ENCODE data around the gene CCDC102B.
"Not testable (repeated sequence)": the region's sequence is repeated elsewhere in the genome, so short reads cannot be mapped to it uniquely, and the experiment has no call there.

Gene CCDC102B

DNA sequence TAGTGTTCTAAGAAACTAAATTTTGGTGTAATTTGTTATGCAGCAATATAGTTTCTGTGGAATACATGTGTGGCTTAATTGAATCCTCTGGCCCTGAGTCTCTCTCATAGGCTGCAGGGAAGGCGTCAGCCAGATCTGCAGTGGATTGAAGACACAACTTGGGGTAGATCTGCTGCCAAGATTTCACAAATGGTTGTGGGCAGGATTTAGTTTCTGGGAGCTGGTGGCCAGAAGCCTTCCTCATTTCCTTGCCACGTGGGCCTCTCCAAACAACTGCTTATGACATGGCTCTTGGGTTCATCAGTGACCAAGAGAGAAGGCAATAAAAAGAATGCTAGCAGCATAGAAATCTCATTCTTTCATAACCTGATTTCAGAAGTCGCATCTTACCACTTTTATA is 28.2 kb downstream of the CCDC102B start:
- in situ Hi-C loops (cut with MboI; ENCODE audit: low sequenced_read_pairs), result no loop called here

- in situ Hi-C loops (cut with MboI; ENCODE audit: low sequenced_read_pairs), result no loop called here
These were observed 32.6 kb downstream of the CCDC102B start for GRCh38 chr18:68830256-68831045.

DNA sequence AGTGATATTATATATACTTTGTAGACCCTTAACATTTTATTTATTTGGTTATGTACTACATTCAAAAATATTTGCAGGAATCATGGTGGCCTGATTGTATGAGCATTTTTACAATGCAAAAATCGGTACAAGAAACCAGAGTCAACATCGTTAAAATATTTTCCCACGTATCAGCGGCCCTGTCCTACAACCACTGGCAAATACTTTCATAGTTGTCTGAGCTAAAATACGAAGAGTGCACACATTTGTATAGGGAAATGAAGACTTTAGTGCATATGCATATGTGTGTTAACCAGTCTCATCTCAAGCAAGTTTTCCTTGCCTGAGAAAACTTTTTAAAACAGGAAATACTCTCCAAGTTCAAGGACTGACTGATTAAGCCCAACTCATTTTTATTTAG is 35.9 kb downstream of the CCDC102B start:
- in situ Hi-C loops (cut with MboI; ENCODE audit: low sequenced_read_pairs), result no loop called here

- in situ Hi-C loops (cut with MboI; ENCODE audit: low sequenced_read_pairs), result no loop called here
These were observed 40.0 kb downstream of the CCDC102B start for GRCh38 chr18:68837665-68838451.

DNA sequence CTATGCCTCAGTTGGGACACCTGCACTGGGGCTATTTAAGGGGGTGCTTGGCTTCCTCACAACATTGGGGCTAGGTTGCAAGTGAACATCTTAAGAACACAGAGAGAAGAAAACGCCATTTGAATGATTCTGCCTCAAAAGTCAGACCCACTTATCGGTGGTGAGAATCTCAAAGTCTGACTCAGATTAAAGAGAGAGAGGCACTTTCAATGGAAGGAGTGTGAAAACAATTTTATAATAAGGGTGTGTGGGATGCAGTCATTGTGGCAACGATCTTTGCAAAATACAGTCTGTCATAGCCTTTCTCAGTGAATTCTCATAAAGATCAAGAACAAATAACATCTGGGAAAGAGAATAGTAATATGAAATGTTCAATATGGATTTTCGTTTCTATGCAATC is 41.8 kb downstream of the CCDC102B start:
- in situ Hi-C loops (cut with MboI; ENCODE audit: low sequenced_read_pairs), result no loop called here

- in situ Hi-C loops (cut with MboI; ENCODE audit: low sequenced_read_pairs), result no loop called here
These were observed 42.8 kb downstream of the CCDC102B start for GRCh38 chr18:68840554-68841263.

DNA sequence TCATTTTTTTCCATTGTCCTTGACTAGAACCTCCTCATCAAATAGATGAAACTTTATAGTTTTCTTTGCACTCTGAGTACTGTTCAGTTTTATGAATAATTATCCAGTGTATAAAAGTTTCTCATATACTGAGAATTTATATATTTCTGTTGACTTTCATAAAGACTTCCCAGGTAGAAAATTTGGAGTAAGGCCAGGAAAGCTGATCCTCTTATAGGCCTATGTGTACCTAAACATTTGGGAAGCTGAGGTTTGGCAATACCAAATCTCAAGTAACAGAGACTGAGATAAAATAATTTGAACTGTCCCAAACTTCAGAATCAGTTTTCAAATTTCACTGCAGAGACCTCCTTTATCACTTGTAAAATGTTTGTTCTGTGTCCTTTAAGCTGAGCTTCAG is 43.4 kb downstream of the CCDC102B start:
- in situ Hi-C loops (cut with MboI; ENCODE audit: low sequenced_read_pairs), result no loop called here

DNA sequence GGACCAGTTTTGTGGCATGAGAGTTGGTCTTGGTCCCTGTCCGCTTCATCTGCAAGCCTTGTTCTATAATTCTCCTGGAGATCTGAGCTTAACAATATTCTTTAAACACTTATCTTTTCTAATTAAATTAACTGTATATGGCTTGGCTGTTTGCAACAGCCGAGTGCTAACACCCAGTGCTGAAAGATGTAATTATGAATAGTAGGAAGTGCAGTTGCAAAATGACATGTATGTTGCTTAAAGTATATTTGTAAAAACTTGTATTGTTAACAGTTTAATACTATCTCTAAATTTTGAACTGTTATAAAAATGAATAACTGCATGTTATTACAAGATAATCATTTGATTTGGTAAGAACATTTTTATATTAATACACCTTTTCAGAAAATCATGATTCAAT is 45.1 kb downstream of the CCDC102B start:
- in situ Hi-C loops (cut with MboI; ENCODE audit: low sequenced_read_pairs), result no loop called here

DNA sequence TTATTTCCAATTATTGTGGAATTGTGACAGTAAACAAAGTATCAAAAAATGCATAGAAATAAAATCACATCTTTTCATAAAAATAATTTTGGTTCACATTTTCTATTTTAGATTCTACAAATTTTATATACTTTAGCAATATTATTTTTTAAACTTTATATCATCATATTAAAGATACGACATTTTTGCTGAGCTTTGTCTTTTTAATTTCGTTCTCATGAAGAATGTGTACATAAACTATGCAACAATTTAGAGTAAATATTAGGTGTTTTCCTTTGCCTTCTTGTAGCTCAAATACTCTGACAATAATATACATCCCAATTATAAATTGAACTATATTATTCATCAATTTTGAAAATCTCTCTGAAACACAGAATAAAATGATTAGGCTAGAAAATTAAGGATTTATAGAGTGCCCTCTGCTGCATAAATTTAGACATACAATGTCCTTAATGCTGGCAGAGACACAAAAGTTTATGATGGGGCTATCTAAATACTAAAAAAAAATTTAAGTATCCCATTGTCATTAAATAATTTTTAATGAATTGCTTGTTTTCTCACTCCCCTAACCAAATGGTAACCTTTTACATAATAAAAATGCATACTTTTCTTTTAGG is 45.7 kb downstream of the CCDC102B start:
- in situ Hi-C loops (cut with MboI; ENCODE audit: low sequenced_read_pairs), result no loop called here

- in situ Hi-C loops (cut with MboI; ENCODE audit: low sequenced_read_pairs), result no loop called here
These were observed 49.4 kb downstream of the CCDC102B start for GRCh38 chr18:68847219-68847837.

DNA sequence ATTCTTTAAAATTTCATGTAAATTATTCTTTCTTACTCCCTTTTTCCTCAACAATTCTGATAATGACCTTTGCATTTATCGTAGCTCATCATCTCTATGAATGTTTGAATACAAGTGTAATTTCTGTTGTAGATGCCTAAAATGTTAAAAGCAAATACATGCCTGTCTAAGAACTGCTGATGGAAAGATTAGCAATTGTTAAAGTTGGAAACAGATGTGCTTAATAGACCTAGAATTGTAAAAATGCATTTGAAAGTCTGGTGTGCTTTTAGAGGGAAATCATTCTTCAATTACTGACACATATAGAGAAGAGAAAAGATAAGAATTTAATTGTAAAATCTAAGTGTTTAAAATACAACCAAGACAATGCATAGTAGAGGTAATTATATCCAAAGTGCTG is 50.4 kb downstream of the CCDC102B start:
- in situ Hi-C loops (cut with MboI; ENCODE audit: low sequenced_read_pairs), result no loop called here

- in situ Hi-C loops (cut with MboI; ENCODE audit: low sequenced_read_pairs), result no loop called here
These were observed 57.0 kb downstream of the CCDC102B start for GRCh38 chr18:68854786-68855391.

DNA sequence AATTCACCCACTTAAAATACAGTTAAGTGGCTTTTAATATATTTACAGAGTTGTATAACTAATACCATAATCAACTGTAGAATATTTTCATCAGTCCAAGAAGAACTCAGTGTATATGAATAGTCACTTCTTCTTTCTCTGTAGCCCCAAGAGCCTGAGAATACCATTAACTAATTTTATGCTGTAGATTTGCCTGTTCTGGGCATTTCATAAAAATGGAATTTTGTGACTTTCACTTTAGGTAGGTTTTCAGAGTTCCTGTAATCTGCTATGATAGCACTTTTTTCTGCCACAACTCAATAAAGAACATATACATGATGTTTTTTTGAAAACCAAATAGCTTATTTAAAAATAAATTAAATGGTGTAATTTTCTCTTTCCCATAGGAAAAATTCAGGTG is 57.6 kb downstream of the CCDC102B start:
- in situ Hi-C loops (cut with MboI; ENCODE audit: low sequenced_read_pairs), result no loop called here

GRCh38 chr18:68861365-68861764 is 63.5 kb downstream of the CCDC102B start:
- in situ Hi-C loops (cut with MboI; ENCODE audit: low sequenced_read_pairs), result no loop called here

- in situ Hi-C loops (cut with MboI; ENCODE audit: low sequenced_read_pairs), result no loop called here
These were observed 67.1 kb downstream of the CCDC102B start for GRCh38 chr18:68865021-68865420.

DNA sequence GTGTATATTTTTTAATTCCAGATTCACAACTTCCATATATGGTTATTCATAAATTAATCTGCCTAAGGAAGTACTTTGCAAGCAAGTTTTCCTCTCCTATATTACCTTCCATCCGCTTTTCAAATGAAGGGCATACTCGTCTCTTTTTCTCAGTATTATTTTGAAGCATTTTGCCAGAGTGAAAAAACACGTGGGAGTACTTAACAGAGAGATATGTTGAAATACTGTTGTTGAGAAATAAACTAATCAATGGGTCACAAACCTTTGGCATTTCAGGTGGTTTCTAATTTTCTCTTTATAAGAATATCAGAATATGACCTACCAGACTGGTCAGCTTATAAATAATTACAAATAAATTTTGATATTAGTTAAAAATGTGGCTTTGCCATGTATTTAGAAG is 67.6 kb downstream of the CCDC102B start:
- in situ Hi-C loops (cut with MboI; ENCODE audit: low sequenced_read_pairs), result no loop called here

GRCh38 chr18:68873003-68873402 is 75.1 kb downstream of the CCDC102B start:
- in situ Hi-C loops (cut with MboI; ENCODE audit: low sequenced_read_pairs), result no loop called here

- in situ Hi-C loops (cut with MboI; ENCODE audit: low sequenced_read_pairs), result no loop called here
These were observed 76.5 kb downstream of the CCDC102B start for GRCh38 chr18:68874361-68874760.

GRCh38 chr18:68879947-68880346 is 82.1 kb downstream of the CCDC102B start:
- in situ Hi-C loops (cut with MboI; ENCODE audit: low sequenced_read_pairs), result not testable (repeated sequence)

- in situ Hi-C loops (cut with MboI; ENCODE audit: low sequenced_read_pairs), result no loop called here
These were observed 89.5 kb downstream of the CCDC102B start for GRCh38 chr18:68887410-68887809.
